HG03095 (cell line): Measurements from ENCODE around the gene SPATA13.

Source experiments
- ATAC-seq: cut with Tn5 transposase; IDR thresholded peaks from one replicate; pipeline ENCODE4 v1.9.1; 2021; ENCODE audit warnings: moderate library complexity; ENCODE audit not compliant: unreplicated experiment

Gene SPATA13

DNA sequence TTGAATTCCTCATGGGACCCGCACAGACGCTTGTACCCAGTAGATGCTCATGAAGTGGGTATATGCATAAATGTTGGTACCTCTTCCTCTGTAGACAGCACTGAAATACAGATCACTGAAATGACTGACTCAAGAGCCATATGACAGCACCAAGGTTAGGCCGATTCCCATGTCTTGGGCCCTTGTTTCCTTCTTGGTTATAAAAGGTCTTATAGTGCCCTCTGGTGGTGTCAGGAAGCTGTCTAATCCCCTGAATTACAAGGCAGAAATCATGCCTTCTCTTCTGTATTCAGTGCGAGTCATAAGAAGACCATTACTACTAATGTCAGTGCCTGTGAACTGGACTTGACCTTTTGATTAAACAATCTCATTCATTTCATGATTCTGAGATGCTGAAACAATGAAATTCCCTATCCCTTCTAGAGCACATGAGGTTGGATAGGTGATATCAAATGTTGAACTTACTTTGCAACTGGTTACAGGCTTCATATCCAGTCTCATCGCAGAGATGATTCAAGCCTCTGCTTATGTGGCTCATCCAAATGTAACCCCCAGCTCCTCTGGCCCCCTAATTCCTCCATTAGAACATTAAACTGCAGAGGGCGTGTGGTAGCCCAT lies 59.7 kb downstream of the SPATA13 start:
- ATAC-seq, result peak; percentile 45

DNA sequence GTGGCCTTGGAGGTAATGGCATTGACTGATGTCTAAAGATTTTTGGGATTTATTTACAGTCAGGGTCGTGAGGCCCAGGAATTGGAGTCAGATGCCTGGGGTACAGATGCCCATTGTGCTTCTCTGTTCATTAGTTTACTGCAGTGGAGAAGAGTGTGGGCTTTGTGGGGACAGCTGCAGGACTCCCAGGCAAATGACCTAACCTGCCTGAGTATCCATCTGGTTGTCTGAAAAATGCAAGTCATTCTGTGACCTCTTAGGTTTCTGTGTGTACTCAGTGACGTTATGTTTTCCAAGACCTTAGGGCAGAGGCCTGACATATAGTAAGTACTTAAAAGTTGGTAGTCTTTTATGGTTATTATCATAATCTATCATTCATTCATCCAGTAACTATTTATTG lies 60.5 kb downstream of the SPATA13 start:
- no peak for ATAC-seq

DNA sequence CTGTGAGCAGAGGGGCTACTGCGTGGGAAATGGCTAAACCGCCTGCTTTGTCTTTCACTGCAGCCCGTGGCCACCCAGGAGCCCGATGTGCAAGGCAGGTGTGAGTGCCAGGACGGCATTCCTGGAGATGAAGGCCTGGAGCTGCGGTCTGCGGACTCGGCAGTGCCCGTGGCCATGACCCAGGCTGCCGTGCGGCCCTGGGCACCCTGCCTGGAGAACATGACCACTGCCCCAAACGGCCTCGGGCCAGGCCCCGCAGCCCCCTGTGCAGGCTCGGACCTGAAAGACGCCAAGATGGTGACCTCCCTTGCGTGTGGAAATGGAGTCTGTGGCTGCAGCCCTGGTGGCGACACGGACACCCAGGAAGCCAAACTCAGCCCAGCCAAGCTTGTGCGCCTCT lies 62.2 kb downstream of the SPATA13 start:
- no peak for ATAC-seq

DNA sequence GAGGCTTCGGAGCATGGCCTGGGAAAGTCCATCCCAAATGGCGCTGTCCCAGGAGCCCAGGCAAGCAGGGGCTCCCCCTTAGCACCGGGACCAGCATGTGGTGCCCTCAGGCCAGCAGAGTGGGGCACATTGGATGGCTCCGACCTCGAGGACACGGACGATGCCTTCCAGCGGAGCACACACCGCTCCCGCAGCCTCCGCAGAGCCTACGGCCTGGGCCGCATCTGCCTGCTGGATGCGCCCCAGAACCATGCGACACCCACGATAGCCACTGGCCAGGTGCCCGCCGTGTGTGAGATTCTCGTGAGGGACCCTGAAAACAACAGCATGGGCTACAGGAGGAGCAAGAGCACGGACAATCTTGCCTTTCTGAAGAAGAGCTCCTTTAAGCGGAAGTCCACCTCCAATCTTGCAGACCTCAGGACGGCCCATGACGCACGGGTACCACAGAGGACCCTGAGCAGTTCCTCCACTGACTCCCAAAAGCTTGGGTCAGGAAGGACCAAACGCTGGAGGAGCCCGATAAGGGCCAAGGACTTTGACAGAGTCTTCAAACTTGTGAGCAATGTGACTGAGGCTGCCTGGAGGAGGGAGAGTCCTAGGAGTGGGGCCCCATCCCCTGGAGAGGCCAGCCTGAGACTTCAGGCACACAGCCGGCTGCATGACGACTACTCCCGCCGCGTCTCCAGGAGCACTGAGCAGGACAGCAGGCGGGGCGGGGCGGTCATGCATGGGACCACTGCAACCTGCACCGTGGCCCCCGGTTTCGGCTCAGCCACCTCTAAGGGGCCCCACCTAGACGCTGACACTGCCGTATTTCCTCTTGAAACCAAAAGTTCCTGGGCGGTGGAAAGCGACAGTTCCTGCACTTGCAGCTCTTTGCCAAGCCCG lies 63.1 kb downstream of the SPATA13 start:
- ATAC-seq, result no peak

DNA sequence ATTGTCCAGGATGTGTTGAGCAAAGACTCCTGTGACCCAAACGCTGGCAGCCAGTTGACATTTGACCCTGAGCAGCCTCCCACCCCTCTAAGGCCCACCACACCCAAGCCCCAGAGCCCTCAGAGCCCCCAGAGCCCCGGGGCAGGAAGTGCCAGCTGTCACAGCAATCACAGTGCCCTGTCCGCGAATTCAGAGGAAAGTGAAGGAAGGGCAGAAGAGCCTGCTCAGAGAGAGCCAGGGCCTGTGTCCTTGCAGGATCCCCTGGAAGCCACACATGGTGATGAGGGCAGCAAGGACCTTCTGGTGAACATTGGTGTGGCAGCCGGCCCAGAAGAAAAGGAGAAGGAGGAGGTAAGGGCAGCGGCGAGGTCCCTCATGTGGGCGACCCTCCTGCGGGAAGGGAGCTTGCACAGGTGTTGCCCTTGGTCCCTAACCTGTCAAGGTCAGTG lies 63.7 kb downstream of the SPATA13 start:
- ATAC-seq, result no peak

DNA sequence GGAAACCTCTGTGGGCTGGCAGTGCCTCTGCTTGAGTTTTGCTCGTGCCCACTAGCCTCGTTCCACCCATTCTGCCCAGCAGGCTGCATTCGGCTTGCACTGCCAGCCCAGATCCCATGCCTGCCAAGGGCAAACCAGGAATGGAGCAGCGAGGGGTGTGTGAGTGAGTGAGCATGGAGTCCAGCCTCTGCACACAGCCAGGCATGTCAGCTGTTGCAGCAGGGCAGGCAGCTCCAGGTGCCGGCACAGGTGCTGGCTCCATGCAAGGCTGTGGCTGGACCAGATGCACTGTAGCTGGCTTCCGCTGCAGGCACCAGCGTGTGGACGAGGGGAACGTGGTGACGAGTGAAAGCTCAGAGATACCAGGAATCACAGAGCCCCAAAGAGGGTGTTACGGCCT lies 64.5 kb downstream of the SPATA13 start:
- no peak for ATAC-seq

DNA sequence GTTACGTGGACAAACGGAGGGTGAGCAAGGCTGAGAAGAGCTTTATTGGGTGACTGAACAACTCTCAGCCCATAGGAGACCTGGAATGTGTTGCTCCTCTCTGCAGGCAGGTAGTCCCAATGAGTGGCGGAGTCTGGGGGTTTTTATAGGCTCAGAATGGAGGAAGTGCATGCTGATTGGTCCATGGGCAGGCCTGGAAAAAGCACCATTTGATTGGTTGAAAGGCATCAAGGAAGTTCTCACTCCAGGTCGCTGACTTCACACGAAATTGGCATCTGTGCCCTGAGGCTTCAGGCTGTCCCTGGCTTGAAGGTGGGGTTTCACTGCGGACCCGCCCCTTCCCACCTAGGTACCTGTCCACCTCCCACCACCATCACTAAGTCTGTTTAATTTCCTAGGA lies 65.4 kb downstream of the SPATA13 start:
- no peak for ATAC-seq

DNA sequence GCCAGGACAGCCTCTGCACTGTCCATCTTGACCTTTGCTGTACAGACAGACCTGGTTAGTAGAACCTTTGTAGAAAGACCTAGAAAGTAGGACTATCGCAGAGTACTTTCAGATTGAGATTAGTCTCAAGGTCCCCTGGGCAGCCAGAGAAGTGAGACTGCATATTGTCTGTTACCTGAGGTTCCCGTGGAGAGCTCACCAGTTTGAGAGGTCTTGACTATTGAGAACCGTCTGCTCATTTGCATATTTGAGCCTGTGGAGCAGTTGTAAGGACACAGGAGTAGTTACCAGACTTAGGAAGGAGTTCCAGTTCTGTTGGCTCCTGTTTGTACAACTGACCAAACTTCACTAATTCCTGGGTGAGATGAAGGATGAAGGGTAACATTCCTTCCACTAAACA lies 66.2 kb downstream of the SPATA13 start:
- ATAC-seq, result no peak

DNA sequence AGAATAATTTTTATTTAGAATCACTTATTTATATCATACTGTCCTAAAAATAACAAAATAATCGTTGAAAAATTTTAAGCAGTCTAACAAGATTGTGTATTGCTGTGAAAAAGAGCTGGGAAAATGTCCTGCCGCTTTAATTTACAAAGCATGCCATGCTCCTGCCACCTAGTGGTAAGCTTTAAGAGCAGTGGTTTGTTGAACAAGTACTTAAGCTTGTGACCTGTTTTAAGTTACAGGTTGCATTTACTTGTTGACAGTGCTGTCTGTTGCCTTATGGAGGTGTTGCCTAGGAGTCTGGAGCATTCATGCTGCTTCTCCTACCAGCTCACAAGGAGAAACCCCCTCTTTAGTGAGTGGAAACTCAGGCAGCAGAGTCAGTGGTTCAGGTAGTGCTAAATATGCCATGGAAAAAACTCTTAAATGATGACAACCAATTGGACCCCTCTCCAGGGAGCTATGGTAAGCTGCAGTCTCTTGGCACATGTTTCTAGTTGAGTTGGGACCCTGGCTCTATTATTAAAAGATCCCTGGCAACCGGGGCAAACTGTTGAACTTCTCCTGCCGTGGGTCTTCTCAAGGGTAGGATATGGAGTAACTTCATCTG lies 68.4 kb downstream of the SPATA13 start:
- ATAC-seq, result no peak

DNA sequence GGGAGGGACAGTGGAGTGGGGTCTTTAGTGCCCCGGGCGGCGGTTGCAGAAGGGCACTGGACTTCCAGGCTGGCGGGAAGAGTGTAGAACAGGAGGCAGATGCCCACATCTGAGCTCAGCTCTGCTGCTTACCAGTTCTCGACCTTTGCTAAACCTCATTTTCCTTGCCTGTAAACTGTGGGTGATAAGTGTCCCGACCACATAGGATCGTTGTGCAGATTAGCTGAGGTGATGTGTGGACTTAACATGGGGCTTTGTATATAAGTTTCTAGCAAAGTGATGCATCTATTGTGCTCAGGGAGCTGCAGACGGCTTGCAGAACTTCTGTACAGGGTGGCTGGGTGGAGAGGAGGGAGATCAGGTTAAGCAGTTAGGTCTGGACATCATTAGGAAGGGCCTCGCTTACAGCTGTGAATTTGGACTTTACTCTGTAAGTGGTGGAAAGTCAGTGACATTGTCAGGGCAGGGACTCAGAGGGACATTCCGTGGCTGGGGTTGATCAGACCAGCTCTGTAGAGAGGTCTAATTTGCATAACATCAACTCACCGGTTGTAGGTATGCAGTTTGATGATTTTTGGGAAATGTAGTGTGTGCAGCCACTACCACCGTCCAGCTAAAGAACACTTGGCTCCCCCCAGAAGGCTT lies 70.0 kb downstream of the SPATA13 start:
- ATAC-seq, result no peak

DNA sequence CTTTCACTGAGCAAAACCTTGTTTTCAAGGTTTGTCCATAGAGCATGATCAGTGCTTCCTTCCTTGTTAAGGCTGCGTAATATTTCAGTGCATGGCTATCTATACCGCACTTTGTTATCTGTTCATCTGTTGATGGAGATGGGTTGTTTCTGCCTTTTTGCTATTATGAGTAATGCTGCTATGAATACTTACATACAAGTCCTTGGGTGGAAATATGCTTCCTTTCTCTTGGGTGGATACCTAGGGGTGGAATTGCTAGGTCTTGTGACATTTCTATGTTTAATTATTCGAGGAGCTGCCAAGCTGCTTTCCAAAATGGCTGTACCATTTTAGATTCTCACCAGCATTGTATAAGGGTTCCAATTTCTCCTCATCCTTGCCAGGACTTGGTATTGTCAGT lies 70.9 kb downstream of the SPATA13 start:
- ATAC-seq, result no peak

DNA sequence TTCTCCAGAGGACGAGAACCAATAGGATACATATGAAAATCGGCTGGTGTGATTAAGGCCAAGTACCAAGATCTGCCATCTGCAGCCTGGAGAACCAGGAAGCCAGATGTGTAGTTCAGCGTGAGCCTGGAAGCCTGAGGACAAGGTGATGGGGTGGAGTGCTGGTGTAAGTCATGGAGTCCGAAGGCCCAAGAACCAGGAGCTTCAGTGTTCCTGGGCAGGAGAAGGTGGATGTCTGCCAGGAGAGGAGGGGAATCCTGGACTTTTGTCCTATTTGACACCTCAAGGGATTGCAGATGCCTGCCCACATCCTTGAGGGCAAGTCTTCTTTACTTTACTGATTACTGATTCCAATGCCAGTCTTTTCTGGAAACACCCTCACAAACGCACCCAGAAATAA lies 71.5 kb downstream of the SPATA13 start:
- ATAC-seq, result no peak

DNA sequence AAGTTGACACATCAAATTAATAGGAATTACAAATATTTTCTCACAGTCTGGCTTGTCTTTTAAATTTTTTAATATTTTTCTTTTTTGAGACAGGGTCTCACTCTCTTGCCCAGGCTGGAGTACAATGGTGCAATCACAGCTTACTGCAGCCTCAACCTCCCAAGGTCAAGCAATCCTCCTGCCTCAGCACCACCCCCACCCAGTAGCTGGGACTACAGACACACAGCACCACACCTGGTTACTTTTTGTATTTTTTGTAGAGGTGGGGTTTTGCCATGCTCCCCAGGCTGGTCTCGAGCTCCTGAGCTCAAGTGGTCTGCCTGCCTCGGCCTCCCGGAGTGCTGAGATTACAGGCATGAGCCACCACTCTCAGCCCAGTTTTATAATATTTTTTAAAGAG lies 72.0 kb downstream of the SPATA13 start:
- ATAC-seq, result no peak

DNA sequence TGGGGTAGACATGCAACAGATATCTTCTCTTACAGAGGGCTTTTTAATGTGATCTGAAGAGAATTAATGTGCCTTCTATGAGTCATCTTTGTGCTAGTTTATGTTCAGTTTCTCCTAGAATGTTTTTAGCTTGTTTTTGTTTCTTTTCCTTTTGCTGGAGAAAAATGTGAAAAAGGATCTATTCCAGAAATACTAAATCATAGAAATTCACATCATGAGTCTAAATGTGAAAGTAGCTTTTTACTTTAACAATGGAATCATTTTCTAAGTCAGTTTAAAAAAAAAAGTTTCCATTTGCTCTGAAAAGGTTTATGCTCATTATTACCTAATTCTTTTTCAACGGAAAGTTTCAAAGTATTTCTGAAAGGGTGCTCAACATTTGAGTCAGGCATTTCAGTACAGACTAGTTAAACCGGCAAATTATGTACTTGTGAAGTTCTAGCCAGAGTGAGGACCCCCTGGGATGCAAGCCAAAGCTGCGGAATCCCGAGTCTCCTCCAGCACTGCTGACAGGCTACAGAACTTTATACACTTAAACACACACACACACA lies 72.9 kb downstream of the SPATA13 start:
- no peak for ATAC-seq

DNA sequence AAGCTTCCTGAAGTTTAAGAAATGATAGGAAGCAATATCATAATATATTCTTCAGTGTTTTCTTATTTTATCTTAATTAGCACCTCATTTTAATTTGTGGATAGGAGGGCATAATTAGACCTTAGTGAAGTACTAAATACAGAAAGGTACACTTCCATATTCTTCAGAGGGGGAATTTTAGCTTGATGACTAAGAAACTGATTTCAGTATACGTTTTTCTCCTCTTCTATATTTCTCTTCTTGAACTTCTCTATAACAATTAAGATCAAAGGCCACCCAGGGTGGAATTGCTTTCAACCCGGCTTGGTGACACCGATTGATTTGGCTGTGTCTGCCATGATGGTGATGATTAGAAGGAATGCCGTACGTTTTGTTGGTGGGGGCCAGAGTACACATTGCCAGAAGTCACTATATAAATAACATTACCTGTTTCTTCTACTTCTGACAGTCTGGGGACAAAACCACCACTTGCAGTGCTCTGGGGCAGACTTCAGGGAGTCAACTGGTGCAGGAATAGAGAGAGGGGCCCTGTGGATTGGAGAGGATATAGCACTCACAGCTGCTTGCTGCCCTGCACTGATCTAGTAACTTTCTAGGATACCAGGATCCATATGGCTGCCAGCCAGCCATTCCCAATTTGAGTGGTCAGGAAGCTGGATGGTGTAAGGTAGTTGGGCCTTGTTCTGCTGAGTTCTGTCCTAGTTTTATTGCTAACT lies 73.8 kb downstream of the SPATA13 start:
- ATAC-seq, result no peak

DNA sequence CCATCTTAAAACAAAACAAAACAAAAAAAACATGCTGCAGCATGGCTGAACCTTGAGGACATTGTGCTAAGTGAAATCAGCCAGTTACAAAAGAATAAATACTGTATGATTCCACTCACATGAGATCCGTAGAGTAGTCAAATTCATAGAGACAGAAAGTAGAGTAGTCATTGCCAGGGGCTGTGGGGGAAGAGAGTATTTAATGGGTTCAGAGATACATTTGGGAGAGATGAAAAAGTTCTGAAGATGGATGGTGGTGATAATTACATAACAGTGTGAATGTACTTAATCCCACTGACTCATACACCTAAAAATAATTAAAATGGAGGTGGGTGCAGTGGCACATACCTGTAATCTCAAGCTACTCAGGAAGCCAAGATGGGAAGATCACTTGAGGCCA lies 76.8 kb downstream of the SPATA13 start:
- no peak for ATAC-seq

DNA sequence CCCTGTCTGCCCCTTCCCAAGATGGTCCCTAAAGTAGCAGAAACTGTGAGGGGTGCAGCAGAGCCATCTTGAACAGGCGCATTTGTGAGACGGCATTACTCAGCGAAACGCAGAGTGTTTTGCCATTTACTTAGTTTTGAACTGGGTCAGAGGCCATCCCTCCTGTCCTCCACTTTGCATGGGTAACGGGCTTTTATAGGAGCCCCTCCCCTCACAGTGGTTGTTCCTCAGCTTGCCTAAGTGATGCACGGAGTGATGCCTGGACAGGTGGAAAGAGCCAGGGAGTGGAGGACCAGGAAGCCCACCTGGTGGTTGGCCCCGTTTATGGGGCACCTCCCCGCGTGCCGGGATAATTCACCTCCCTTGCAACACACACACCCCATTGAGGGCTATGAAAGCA lies 80.8 kb downstream of the SPATA13 start:
- ATAC-seq, result no peak

DNA sequence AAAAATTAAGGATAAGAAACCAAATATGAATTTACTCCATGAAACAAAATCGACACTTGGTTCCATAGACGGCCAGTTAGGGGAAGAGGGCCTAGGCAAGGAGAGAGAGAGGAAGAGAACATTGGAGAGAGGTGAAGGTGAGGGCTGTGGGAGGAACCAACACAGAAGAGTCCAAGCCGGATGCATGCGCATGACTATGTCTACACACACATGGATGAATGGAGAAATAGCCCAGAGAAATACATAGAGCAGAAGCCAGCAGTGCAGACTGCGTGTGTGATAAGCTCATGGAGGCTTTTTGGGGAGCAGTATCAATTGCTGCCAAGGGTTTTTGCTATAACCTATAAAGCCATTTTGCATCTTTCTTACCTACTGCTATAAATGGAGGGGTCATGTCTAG lies 81.6 kb downstream of the SPATA13 start:
- no peak for ATAC-seq

DNA sequence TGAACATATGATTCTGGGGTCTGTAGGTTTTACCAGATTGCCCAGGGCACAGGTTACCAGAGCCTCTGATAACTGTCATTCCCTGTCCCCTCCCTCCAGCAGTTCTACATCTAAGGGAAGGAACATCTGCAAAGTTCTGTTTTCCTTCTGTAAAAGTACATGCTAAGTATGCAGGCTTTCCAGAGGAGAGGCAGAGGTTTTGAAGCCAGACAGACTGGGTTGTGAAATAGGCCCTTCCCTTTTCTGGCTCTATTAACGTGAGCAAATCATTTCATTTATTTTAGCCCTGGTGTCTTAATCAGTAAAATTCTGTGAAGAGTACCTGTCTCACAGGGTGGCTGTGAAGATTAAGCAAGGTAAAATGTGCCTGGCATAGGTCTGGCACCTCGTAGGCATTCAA lies 82.8 kb downstream of the SPATA13 start:
- no peak for ATAC-seq

DNA sequence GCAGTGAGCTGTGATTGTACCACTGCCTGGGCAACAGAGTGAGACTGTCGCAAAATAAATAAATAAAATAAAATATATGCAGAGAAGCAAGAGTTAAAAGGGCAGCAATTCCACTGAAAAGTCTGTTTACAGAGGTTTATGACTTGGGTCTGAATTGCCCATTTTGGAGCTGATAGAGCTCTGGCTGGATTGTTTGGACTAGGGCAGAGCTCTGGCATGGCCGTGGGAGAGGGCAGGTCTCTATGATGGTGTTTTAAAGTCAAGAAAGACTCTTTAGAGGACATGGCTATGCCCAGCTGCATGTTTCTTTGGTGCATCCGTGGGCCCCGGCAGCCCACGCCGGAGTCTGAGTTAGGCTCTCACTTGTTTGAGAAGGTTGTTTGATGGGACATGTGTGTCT lies 84.3 kb downstream of the SPATA13 start:
- ATAC-seq, result no peak

DNA sequence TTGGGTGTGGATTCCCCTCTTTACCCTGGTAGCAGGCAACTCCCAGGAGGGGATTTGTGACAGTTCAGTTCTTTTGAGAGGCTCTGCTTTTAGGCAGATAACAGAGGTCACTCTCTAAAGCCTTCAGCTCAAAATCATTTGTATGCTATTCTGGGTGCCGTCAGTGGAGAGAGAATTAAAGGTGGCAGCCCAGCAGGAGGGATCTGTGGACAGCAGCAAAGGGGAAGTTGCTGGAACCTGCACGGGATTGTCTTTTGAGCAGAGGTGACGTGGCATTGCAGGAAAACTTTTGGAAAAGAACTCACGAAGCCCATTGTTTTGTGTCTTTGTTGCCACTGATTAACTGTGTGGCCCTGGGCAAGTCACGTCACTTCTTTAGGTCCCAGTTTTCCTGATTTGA lies 86.5 kb downstream of the SPATA13 start:
- no peak for ATAC-seq
